Prostate gland (tissue), 2 donors: ENCODE results near the gene UPK2. TPM values are rescaled to one million over a fixed set of nuclear protein-coding genes. Genes with fewer than 3 reads are reported as not detected.

Source experiments
- DNase-seq: peaks from one replicate; pipeline ENCODE4 v3.0.0-alpha.2; 2019; ENCODE audit warnings: low spot score
- H3K27ac ChIP-seq, 2 donors: fragments of 200-600 bp; sonication (generic); 2 replicates each; pipeline ENCODE4 v1.5.1; 2017 to 2019
- H3K27me3 ChIP-seq: fragments of 200-600 bp; sonication (generic); replicated peaks from 2 replicates; pipeline ENCODE4 v1.5.1; 2019; ENCODE audit not compliant: insufficient read depth
- H3K36me3 ChIP-seq, 2 donors: fragments of 200-600 bp; sonication (generic); 1 replicate in 1 of 2; 2 replicates in 1 of 2; pipeline versions ENCODE4 v1.5.1 to v1.8.1; 2017 to 2019
- H3K4me1 ChIP-seq: fragments of 200-600 bp; sonication (generic); replicated peaks from 2 replicates; pipeline ENCODE4 v1.5.1; 2019
- H3K4me3 ChIP-seq, 2 donors: fragments of 200-600 bp; sonication (generic); 2 replicates each; pipeline ENCODE4 v1.5.1; 2017 to 2019
- H3K9me3 ChIP-seq: fragments of 200-600 bp; sonication (generic); 2 replicates; pipeline ENCODE4 v1.5.1; 2017
- POLR2A ChIP-seq: fragments of 450-650 bp; IDR thresholded peaks from one replicate; pipeline ENCODE4 v1.6.1; 2016; ENCODE audit warnings: antibody characterized with exemption, mild to moderate bottlenecking
- POLR2AphosphoS5 ChIP-seq: sonication (generic); formaldehyde crosslinking; IDR thresholded peaks from one replicate; pipeline ENCODE4 v1.6.1; 2017; ENCODE audit warnings: antibody characterized with exemption
- WGBS: methylation state at CpG from one replicate; pipeline ENCODE4 v1.1.5; 2018; 5-methylcytosine and 5-hydroxymethylcytosine counted together
- intact Hi-C: fragments of 100-400 bp; cut with DNase I; formaldehyde crosslinking; loops from one replicate; pipeline ENCODE4 v1.14.2; 2022
- total RNA-seq, 2 donors: library from RNA; depleted of rRNA; stranded (reverse); fragments of >200 nt; gene quantifications; one replicate each; pipeline ENCODE4 v1.1.0, GENCODE V29; 2016
- TF ChIP-seq, protein P1 (sequence below), 4 experiments: fragments of 200-600 bp in 2 of 4; fragments of 450-650 bp in 2 of 4; sonication (generic) in 2 of 4; IDR thresholded peaks; 1 replicate in 3 of 4; 2 replicates in 1 of 4; pipeline ENCODE4 v1.5.1; 2016 to 2019; ENCODE audit warnings: antibody characterized with exemption in 4 of 4, mild to moderate bottlenecking in 2 of 4, moderate library complexity in 2 of 4

UPK2 gene
- total RNA-seq, 2 donors from 2014 or later = not detected

DNA sequence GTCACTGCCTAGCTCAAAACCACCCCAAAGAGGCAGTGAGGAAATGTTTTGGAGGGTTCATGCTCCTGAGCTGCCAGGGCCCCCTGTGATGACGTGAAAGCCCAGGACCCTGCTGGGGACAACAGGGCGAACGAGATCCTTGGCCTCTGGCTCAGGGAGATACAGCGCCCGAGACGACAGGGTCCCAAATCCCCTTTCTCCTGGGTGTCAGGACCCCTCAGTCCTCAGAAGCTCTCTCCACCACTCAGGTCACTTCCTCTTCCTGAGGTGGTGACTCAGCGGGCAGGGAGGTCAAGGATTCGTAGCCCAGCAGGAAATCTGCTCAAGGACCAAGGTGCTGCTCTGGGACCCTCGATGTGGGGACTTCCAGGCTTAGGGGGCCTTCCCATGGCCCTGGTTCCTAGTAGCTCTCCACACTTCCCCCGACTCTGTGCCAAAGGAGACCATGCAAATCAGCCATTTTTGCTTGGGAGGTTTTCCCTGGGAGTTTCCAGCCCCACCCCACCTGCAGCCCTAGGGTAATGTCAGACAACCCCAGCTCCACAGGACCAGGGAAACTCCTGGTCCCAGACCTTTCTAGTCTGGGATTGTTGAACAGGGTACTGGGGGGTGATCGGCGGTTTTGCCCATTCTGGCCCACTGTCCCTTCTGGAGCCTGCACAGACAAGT, 43.2 kb upstream of the UPK2 start:
- 31% methylated on average over 12 of the region's 12 CpGs for WGBS
- Histone ChIP-seq H3K9me3 (no peaks in the 10 kb centered on the region), H3K27me3 (no peaks in the 10 kb centered on the region), H3K27ac (peak overlapping the region; percentile 92 to 97), H3K4me1 (peaks cover 83% of the 10 kb centered on the region), H3K4me3 (no peak overlapping the region), H3K36me3 (no peaks in the 10 kb centered on the region)
- intact Hi-C loops = no loop called here
- TF ChIP-seq POLR2AphosphoS5 = no peak
- no peak for TF ChIP-seq POLR2A
- TF ChIP-seq, protein P1, sequence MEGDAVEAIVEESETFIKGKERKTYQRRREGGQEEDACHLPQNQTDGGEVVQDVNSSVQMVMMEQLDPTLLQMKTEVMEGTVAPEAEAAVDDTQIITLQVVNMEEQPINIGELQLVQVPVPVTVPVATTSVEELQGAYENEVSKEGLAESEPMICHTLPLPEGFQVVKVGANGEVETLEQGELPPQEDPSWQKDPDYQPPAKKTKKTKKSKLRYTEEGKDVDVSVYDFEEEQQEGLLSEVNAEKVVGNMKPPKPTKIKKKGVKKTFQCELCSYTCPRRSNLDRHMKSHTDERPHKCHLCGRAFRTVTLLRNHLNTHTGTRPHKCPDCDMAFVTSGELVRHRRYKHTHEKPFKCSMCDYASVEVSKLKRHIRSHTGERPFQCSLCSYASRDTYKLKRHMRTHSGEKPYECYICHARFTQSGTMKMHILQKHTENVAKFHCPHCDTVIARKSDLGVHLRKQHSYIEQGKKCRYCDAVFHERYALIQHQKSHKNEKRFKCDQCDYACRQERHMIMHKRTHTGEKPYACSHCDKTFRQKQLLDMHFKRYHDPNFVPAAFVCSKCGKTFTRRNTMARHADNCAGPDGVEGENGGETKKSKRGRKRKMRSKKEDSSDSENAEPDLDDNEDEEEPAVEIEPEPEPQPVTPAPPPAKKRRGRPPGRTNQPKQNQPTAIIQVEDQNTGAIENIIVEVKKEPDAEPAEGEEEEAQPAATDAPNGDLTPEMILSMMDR (IDR thresholded peaks at IDR 0.05) = no peak
- no peak for DNase-seq

DNA sequence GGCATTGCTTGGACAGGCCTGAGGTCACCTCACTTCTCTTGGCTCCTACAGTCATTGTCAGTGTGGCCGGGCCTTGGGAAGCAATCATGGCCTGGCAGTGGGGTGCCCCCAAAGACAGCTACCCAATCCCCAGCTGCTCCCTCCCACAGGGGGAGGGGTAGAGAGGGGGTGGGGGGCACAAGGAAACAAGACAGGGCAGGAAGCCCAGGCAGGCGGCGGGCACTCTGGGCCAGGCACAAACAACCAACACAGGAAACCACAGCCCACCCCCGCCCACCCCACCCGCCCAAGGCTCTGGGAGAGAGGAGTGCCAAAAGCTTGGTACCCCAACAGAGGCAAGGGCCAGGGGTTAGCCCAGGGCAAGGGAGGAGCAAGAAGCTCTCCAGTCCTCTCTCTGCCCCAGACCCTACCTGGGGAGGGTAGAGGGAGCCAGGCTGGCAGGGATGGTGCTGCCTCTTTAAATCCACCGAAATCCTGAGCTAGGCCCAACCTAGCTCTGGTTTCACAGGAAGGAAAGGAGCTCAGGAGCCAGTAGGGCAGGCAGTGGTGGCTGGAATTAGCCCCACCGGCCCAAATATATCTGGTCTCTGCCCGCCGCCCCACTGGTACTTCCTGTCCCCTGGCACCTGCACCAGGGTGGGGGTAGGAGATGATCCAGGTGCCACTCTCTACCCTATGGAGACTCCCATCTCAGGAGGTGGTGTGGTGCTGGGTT, 42.5 kb upstream of the UPK2 start:
- Histone ChIP-seq H3K9me3 (no peaks in the 10 kb centered on the region), H3K4me1 (peaks cover 90% of the 10 kb centered on the region), H3K36me3 (no peaks in the 10 kb centered on the region), H3K27me3 (no peaks in the 10 kb centered on the region), H3K27ac (peak overlapping the region; percentile 92 to 97), H3K4me3 (no peak overlapping the region)
- 14% methylated on average over 8 of the region's 9 CpGs for WGBS
- DNase-seq = no peak
- intact Hi-C loops = no loop called here
- TF ChIP-seq POLR2AphosphoS5 (no peak), POLR2A (no peak)
- TF ChIP-seq, protein P1 (IDR thresholded peaks at IDR 0.05) = no peak

DNA sequence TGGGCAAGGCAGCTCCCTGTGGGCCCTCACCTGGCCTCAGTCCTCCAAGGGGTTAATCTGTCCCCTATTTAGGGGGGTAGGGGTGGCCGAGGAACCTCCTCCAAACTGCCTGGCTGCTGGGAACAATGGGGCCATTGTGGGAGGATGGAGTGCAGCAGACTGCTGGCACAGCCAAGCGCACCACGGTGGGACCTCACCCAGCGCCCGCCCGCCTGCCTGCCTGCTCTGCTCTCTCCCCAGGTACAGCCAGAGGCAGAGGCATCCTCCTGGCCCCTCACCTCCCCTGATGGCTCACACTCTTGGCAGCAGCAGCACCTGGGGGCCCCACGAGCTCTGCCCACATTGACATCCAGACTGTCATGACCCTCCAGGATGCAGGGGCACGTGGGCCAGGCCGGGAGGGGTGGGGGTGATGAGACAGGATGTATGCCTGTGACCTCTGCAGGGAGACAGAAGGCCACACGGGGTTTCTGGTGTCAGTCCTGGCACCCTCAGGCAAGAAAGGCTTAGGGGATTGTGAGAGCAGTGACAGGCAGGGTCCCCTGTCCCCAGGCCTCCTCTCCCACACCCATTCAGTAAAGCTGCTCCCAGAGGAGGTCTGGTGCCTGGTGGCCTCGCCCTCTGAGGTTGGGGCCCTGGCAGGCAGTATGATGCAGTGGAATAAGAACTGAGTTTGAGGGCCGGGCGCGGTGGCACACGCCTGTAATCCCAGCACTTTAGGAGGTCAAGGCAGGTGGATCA, 41.8 kb upstream of the UPK2 start:
- peak overlapping the region; percentile 92 to 97 for H3K27ac ChIP-seq
- H3K27me3 ChIP-seq = no peaks in the 10 kb centered on the region
- no peaks in the 10 kb centered on the region for H3K9me3 ChIP-seq
- no peaks in the 10 kb centered on the region for H3K36me3 ChIP-seq
- WGBS = 22% methylated on average over 14 of the region's 15 CpGs
- no peak overlapping the region for H3K4me3 ChIP-seq
- intact Hi-C loops = no loop called here
- H3K4me1 ChIP-seq = peaks cover 89% of the 10 kb centered on the region
- DNase-seq = peak; percentile 75
- TF ChIP-seq, protein P1 (IDR thresholded peaks at IDR 0.05) = no peak
- TF ChIP-seq POLR2AphosphoS5 = peak; percentile 29
- TF ChIP-seq POLR2A = no peak

DNA sequence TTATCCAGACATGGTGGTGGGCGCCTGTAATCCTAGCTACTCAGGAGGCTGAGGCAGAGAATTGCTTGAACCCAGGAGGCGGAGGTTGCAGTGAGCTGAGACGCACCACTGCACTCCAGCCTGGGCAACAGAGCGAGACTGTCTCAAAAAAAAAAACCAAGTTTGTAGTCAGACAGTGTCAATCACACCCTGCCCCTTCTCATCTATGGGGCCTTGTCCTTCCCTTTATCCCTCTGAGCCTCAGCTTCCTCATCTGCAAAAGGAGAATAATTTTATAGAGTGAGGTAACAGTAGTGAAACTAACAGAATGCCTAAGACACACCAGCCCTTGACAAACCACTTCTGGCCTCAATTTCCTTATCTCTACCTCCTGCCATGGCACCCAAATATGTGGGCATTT, 41.1 kb upstream of the UPK2 start:
- peaks cover 91% of the 10 kb centered on the region for H3K4me1 ChIP-seq
- no peaks in the 10 kb centered on the region for H3K9me3 ChIP-seq
- no peak overlapping the region for H3K4me3 ChIP-seq
- intact Hi-C loops = no loop called here
- H3K27me3 ChIP-seq = no peaks in the 10 kb centered on the region
- H3K36me3 ChIP-seq = no peaks in the 10 kb centered on the region
- WGBS = 69% methylated on average over 4 of the region's 4 CpGs
- TF ChIP-seq POLR2AphosphoS5 = no peak
- peak overlapping the region; percentile 92 to 97 for H3K27ac ChIP-seq
- no peak for DNase-seq

DNA sequence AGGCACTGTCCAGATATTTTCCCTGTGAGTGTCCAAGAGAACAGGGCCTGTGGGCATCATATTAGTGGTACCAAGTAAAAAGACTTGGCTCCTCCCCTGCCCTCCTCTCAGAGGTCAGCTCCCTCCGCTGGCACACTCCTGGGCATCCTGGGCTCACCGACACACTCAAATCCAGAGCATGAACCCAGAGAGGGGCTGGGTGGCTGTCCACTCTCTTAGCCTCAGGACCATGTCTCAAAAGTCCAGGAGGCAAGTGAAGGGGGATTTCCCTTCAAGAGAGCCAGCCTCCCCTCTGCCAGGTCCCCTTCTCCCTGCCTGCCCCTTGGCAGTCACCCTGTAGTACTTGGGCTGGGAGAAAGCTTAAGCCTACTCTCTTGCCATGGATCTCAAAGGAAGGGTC, 40.7 kb upstream of the UPK2 start:
- no peak for DNase-seq
- no peak overlapping the region for H3K4me3 ChIP-seq
- H3K27ac ChIP-seq = peak overlapping the region; percentile 92 to 97
- H3K27me3 ChIP-seq = no peaks in the 10 kb centered on the region
- WGBS = 53% methylated on average over 2 of the region's 2 CpGs
- H3K4me1 ChIP-seq = peaks cover 92% of the 10 kb centered on the region
- intact Hi-C loops = no loop called here
- H3K9me3 ChIP-seq = no peaks in the 10 kb centered on the region
- no peaks in the 10 kb centered on the region for H3K36me3 ChIP-seq
- TF ChIP-seq, protein P1 (IDR thresholded peaks at IDR 0.05) = no peak
- TF ChIP-seq POLR2A = no peak
- no peak for TF ChIP-seq POLR2AphosphoS5
